IMR-90 (cell line): Measurements from ENCODE around the gene HOXA3. TPM values are rescaled to one million over a fixed set of nuclear protein-coding genes. Genes with fewer than 3 reads are reported as not detected.

Experiments
- ATAC-seq: fragments of 200-7000 bp; cut with Tn5 transposase; 2 replicates; pipeline ENCODE4 v1.9.1; 2020; ENCODE audit warnings: low read depth, mild to moderate bottlenecking, moderate library complexity
- BruUV-seq: library from RNA; stranded (reverse); fragments of 400-500 nt; replicated peaks from 2 replicates; lab custom pipeline; 2021; lab: Mats Ljungman, UMichigan
- CTCF ChIA-PET: fragments of 300-600 bp; formaldehyde crosslinking; extraction: SDS; loops from one replicate; lab custom pipeline; 2021; ENCODE audit warnings: antibody characterized with exemption; lab: Yijun Ruan, JAX
- POLR2A ChIA-PET: fragments of 300-600 bp; sonication (Branson Sonifier 250); formaldehyde crosslinking; loops from one replicate; lab custom pipeline; 2022; ENCODE audit warnings: antibody characterized with exemption; ENCODE audit not compliant: unreplicated experiment; lab: Charles Lee
- DNase-seq: peaks from one replicate; pipeline ENCODE4 v3.0.0; 2013
- H2AFZ ChIP-seq: replicated peaks from 2 replicates; pipeline ENCODE3; 2013; ENCODE audit warnings: low read length, mild to moderate bottlenecking; ENCODE audit not compliant: poor library complexity
- H2AK5ac ChIP-seq: 2 replicates; pipeline ENCODE4 v1.6.1; 2013; ENCODE audit warnings: low read depth, low read length, inconsistent platforms
- H2AK9ac ChIP-seq: replicated peaks from 2 replicates; pipeline ENCODE3; 2013; ENCODE audit warnings: mild to moderate bottlenecking, low read depth, low read length, moderate library complexity; ENCODE audit not compliant: poor library complexity
- H2BK120ac ChIP-seq: 2 replicates; pipeline ENCODE4 v1.6.1; 2013; ENCODE audit warnings: low read depth, low read length, inconsistent platforms
- H2BK15ac ChIP-seq: 3 replicates; pipeline ENCODE4 v1.6.1; 2013; ENCODE audit warnings: low read depth, low read length, inconsistent platforms
- H2BK20ac ChIP-seq: 2 replicates; pipeline ENCODE4 v1.6.1; 2013; ENCODE audit warnings: low read depth, mild to moderate bottlenecking, inconsistent platforms, low read length, moderate library complexity
- H2BK5ac ChIP-seq: 2 replicates; pipeline ENCODE4 v1.6.1; 2013; ENCODE audit warnings: mild to moderate bottlenecking, low read depth, low read length, inconsistent platforms; ENCODE audit not compliant: poor library complexity, severe bottlenecking
- H3K14ac ChIP-seq: replicated peaks from 2 replicates; pipeline ENCODE4 v1.6.1; 2013; ENCODE audit warnings: low read depth, low read length, inconsistent platforms
- H3K18ac ChIP-seq: 2 replicates; pipeline ENCODE4 v1.6.1; 2013; ENCODE audit warnings: low read depth, low read length, control low read depth
- H3K23ac ChIP-seq: 2 replicates; pipeline ENCODE4 v1.6.1; 2013; ENCODE audit warnings: low read depth, low read length, inconsistent platforms
- H3K27ac ChIP-seq: 2 replicates; pipeline ENCODE4 v1.5.1; 2013; ENCODE audit warnings: mild to moderate bottlenecking, control low read depth, low read length; ENCODE audit not compliant: insufficient read depth
- H3K27me3 ChIP-seq: 2 replicates; pipeline ENCODE4 v1.6.1; 2013; ENCODE audit warnings: low read length; ENCODE audit not compliant: control insufficient read depth, insufficient read depth
- H3K36me3 ChIP-seq: 2 replicates; pipeline ENCODE4 v1.6.1; 2013; ENCODE audit warnings: low read length, mixed read lengths; ENCODE audit not compliant: control insufficient read depth, insufficient read depth
- H3K4ac ChIP-seq: 2 replicates; pipeline ENCODE4 v1.6.1; 2013; ENCODE audit warnings: low read depth, low read length, inconsistent platforms
- H3K4me1 ChIP-seq: 2 replicates; pipeline ENCODE4 v1.6.1; 2013; ENCODE audit warnings: low read length, mixed read lengths; ENCODE audit not compliant: control insufficient read depth, insufficient read depth
- H3K4me2 ChIP-seq: 2 replicates; pipeline ENCODE4 v1.6.1; 2013; ENCODE audit warnings: low read depth, mild to moderate bottlenecking, control low read depth, low read length, moderate library complexity
- H3K4me3 ChIP-seq: 2 replicates; pipeline ENCODE4 v1.5.1; 2013; ENCODE audit warnings: low read depth, mild to moderate bottlenecking, control low read depth, low read length, moderate library complexity; ENCODE audit not compliant: insufficient read depth
- H3K56ac ChIP-seq: 2 replicates; pipeline ENCODE4 v1.6.1; 2013; ENCODE audit warnings: low read length, inconsistent platforms; ENCODE audit not compliant: insufficient read depth; ENCODE audit errors: extremely low read depth
- H3K79me1 ChIP-seq, 2 experiments: 2 replicates each; pipeline ENCODE4 v1.6.1; 2013; ENCODE audit warnings: low read length in 2 of 2, inconsistent platforms in 1 of 2, low read depth in 1 of 2
- H3K9ac ChIP-seq: 2 replicates; pipeline ENCODE4 v1.6.1; 2013; ENCODE audit warnings: low read depth, low read length, control low read depth
- H3K9me1 ChIP-seq: 2 replicates; pipeline ENCODE4 v1.6.1; 2013; ENCODE audit warnings: low read length, inconsistent platforms; ENCODE audit not compliant: insufficient read depth
- H3K9me3 ChIP-seq: 2 replicates; pipeline ENCODE4 v1.6.1; 2013; ENCODE audit warnings: low read length; ENCODE audit not compliant: control insufficient read depth, insufficient read depth
- H4K20me1 ChIP-seq: 2 replicates; pipeline ENCODE4 v1.6.1; 2013; ENCODE audit warnings: low read length, inconsistent platforms; ENCODE audit not compliant: insufficient read depth
- H4K5ac ChIP-seq: 2 replicates; pipeline ENCODE4 v1.6.1; 2013; ENCODE audit warnings: mild to moderate bottlenecking, low read depth, low read length, control low read depth
- H4K8ac ChIP-seq, 2 experiments: 2 replicates each; pipeline ENCODE4 v1.6.1; 2013; ENCODE audit warnings: low read depth in 2 of 2, low read length in 2 of 2, control low read depth in 1 of 2, inconsistent platforms in 1 of 2
- H4K91ac ChIP-seq: 2 replicates; pipeline ENCODE4 v1.6.1; 2013; ENCODE audit warnings: low read depth, low read length, inconsistent platforms; ENCODE audit not compliant: insufficient read depth
- CHD1 ChIP-seq: IDR thresholded peaks from 2 replicates; pipeline ENCODE4 v1.6.1; 2012; ENCODE audit warnings: low read depth, low read length, improper control_type of control experiment
- CTCF ChIP-seq: conservative IDR thresholded peaks from 2 replicates; pipeline ENCODE4 v1.5.1; 2012; ENCODE audit warnings: mild to moderate bottlenecking, low read depth, low read length, improper control_type of control experiment
- FOS ChIP-seq: fragments of 150-350 bp; IDR thresholded peaks from 2 replicates; pipeline ENCODE4 v1.6.1; 2016; ENCODE audit warnings: low read depth, low read length
- MAFK ChIP-seq: IDR thresholded peaks from 2 replicates; pipeline ENCODE4 v1.6.1; 2012; ENCODE audit warnings: low read depth, low read length, improper control_type of control experiment
- MAZ ChIP-seq: IDR thresholded peaks from 2 replicates; pipeline ENCODE4 v1.6.1; 2012; ENCODE audit warnings: low read depth, mild to moderate bottlenecking, low read length, improper control_type of control experiment, moderate library complexity, borderline replicate concordance
- MXI1 ChIP-seq: IDR thresholded peaks from 2 replicates; pipeline ENCODE4 v1.6.1; 2012; ENCODE audit warnings: low read depth, mild to moderate bottlenecking, low read length, moderate library complexity, borderline replicate concordance
- NFE2L2 ChIP-seq: fragments of 150-350 bp; IDR thresholded peaks from 2 replicates; pipeline ENCODE4 v1.6.1; 2016; ENCODE audit warnings: low read depth, mild to moderate bottlenecking, low read length
- RAD21 ChIP-seq: IDR thresholded peaks from 2 replicates; pipeline ENCODE4 v1.6.1; 2012; ENCODE audit warnings: low read length, improper control_type of control experiment
- RCOR1 ChIP-seq: IDR thresholded peaks from 2 replicates; pipeline ENCODE4 v1.6.1; 2012; ENCODE audit warnings: mild to moderate bottlenecking, low read length, improper control_type of control experiment; ENCODE audit not compliant: insufficient replicate concordance
- SMC3 ChIP-seq: fragments of 150-350 bp; IDR thresholded peaks from 2 replicates; pipeline ENCODE4 v1.6.1; 2016; ENCODE audit warnings: low read depth, mild to moderate bottlenecking, antibody characterized with exemption, low read length, moderate library complexity
- WGBS, 2 experiments: methylation state at CpG; one replicate each; pipeline versions ENCODE4 v1.1.5 to v1.1.7; 2013; ENCODE audit warnings: missing lambda C conversion rate in 2 of 2; ENCODE audit not compliant: insufficient read length in 1 of 2; ENCODE audit errors: extremely low coverage in 2 of 2; 5-methylcytosine and 5-hydroxymethylcytosine counted together
- dilution Hi-C: fragments of 300-500 bp; cut with HindIII; formaldehyde crosslinking; loops from one replicate; pipeline ENCODE4 v1.14.3; 2018; ENCODE audit warnings: low sequenced_read_pairs; ENCODE audit not compliant: unreplicated experiment
- in situ Hi-C: fragments of 300-500 bp; cut with MboI; formaldehyde crosslinking; loops from 3 replicates; pipeline ENCODE4 v1.14.3; 2019; ENCODE audit warnings: low sequenced_read_pairs, inconsistent platforms, mixed read lengths
- intact Hi-C: fragments of 100-400 bp; cut with micrococcal nuclease; formaldehyde crosslinking; loops from 2 replicates; pipeline ENCODE4 v1.10.0; 2022
- polyA plus RNA-seq, 3 experiments: library from polyadenylated mRNA; depleted of rRNA; stranded (reverse); fragments of >200 nt; gene quantifications; 2 replicates each; pipeline ENCODE4 v1.2.3, GENCODE V29; 2012; ENCODE audit warnings: low replicate concordance in 1 of 3
- total RNA-seq: library from RNA; depleted of rRNA; stranded (reverse); fragments of >200 nt; gene quantifications from 2 replicates; pipeline ENCODE4 v1.2.3, GENCODE V29; 2012

The HOXA3 gene
- total and polyA plus RNA-seq, 2 of the 4 experiments (the other 2 are of a cell fraction): 0.90 to 5.4 TPM

- H2AK5ac ChIP-seq: peak overlapping the region; percentile 62; the same call in 1 of the 2 replicates
- peak overlapping the region; percentile 99 for H3K23ac ChIP-seq
- peak overlapping the region; percentile 90 for H2AFZ ChIP-seq
- peak overlapping the region; percentile 92 for H3K56ac ChIP-seq
- peak overlapping the region; percentile 12; the same call in 2 of the 3 replicates for H2BK15ac ChIP-seq
- H4K8ac ChIP-seq: peak overlapping the region; percentile 87; a peak in 3 of 4 replicates
- H3K9ac ChIP-seq: peak overlapping the region; percentile 89
- H2BK5ac ChIP-seq: peak overlapping the region; percentile 89
- no peaks in the 10 kb centered on the region for H3K27me3 ChIP-seq
- peaks cover 9 to 38% of the 10 kb centered on the region in 2 experiments; a peak in 3 of 4 replicates for H3K79me1 ChIP-seq
- 3% methylated on average over 14 of the region's 30 CpGs; no CpG with 5 or more reads in 1 of the 2 experiments for WGBS, 2 experiments
- peak overlapping the region; percentile 93 for H3K18ac ChIP-seq
- H3K27ac ChIP-seq: peak overlapping the region; percentile 93
- H3K9me1 ChIP-seq: no peaks in the 10 kb centered on the region
- DNase-seq: no peak
- dilution Hi-C loops: no loop called here
- BruUV-seq: no TSS peak
- peak overlapping the region; percentile 80 for H3K4ac ChIP-seq
- H3K36me3 ChIP-seq: peaks cover 9% of the 10 kb centered on the region
- H4K91ac ChIP-seq: peak overlapping the region; percentile 75
- peak overlapping the region; percentile 81 for H2BK120ac ChIP-seq
- ChIA-PET POLR2A (interaction anchor here (0.9 kb wide), 1 partner anchor 10 kb away, joined by 3 read pairs; no protein-coding TSS in a partner anchor), CTCF (interaction anchor here (0.6 to 2.0 kb wide), 13 partner anchors 9 to 772 kb away, joined by 3 to 9 read pairs (median 4); partner anchors contain the start of gene HOXA4)
- intact Hi-C loops: loop anchor here (5.0 kb wide), 1 partner anchor 1250 kb away; no protein-coding TSS in a partner anchor
- in situ Hi-C loops: loop anchor here (5.0 to 10.0 kb wide), 3 partner anchors 40 to 947 kb away; partner anchors contain the start of gene HOXA2
- H2AK9ac ChIP-seq: peak overlapping the region; percentile 82
- peak overlapping the region; percentile 93 for H3K4me3 ChIP-seq
- H3K14ac ChIP-seq: peak overlapping the region; percentile 95
- peaks cover 14% of the 10 kb centered on the region; the same call in 1 of the 2 replicates for H3K4me1 ChIP-seq
- peak overlapping the region; percentile 94 for H3K4me2 ChIP-seq
- H4K20me1 ChIP-seq: no peaks in the 10 kb centered on the region
- H4K5ac ChIP-seq: peak overlapping the region; percentile 14
- ATAC-seq: no peak
- TF ChIP-seq NFE2L2 (no peak), FOS (no peak), RAD21 (peak; percentile 20; the same call in 1 of the 2 replicates), RCOR1 (no peak), CHD1 (no peak), MXI1 (no peak), CTCF (peak; percentile 27; the same call in 1 of the 2 replicates), MAZ (no peak), SMC3 (peak; percentile 15; the same call in 1 of the 2 replicates), MAFK (peak; percentile 11; the same call in 1 of the 2 replicates)
- no peak overlapping the region for H2BK20ac ChIP-seq
- H3K9me3 ChIP-seq: no peaks in the 10 kb centered on the region
These were observed 10.3 kb downstream of the HOXA3 start for GRCh38 chr7:27141923-27142579.
